GM23338 (cell line): ENCODE data around the gene CTNNA3. TPM values are rescaled to one million over a fixed set of nuclear protein-coding genes. Genes with fewer than 3 reads are reported as not detected.

Experiments
- ATAC-seq: fragments of 200-7000 bp; cut with Tn5 transposase; 3 replicates; pipeline ENCODE4 v1.9.1; 2020
- DNase-seq: peaks from one replicate; pipeline ENCODE4 v3.0.0-alpha.2; 2015; ENCODE audit warnings: low spot score
- H2AFZ ChIP-seq: fragments of 200-600 bp; sonication (generic); 2 replicates; pipeline ENCODE4 v1.8.0; 2016; ENCODE audit warnings: antibody characterized with exemption, mild to moderate bottlenecking, moderate library complexity
- H3F3A ChIP-seq: fragments of 200-600 bp; sonication (generic); replicated peaks from 2 replicates; pipeline ENCODE4 v1.8.0; 2017; ENCODE audit warnings: antibody characterized with exemption, mixed run types, low read depth
- H3K27ac ChIP-seq: fragments of 200-600 bp; sonication (generic); 2 replicates; pipeline ENCODE4 v1.6.1; 2016; ENCODE audit warnings: low read depth
- H3K27me3 ChIP-seq: fragments of 200-600 bp; sonication (generic); 2 replicates; pipeline ENCODE4 v1.8.0; 2016; ENCODE audit warnings: mild to moderate bottlenecking, mixed run types, moderate library complexity; ENCODE audit not compliant: insufficient read depth
- H3K36me3 ChIP-seq: fragments of 200-600 bp; sonication (generic); 2 replicates; pipeline ENCODE4 v1.8.0; 2016; ENCODE audit warnings: mild to moderate bottlenecking; ENCODE audit not compliant: insufficient read depth
- H3K4me1 ChIP-seq: fragments of 200-600 bp; sonication (generic); 2 replicates; pipeline ENCODE4 v1.8.0; 2016; ENCODE audit warnings: mild to moderate bottlenecking, moderate library complexity; ENCODE audit not compliant: insufficient read depth
- H3K4me2 ChIP-seq: fragments of 200-600 bp; sonication (generic); 2 replicates; pipeline ENCODE4 v1.7.1; 2017; ENCODE audit warnings: mixed run types
- H3K4me3 ChIP-seq: fragments of 200-600 bp; sonication (generic); 2 replicates; pipeline ENCODE4 v1.6.1; 2016; ENCODE audit warnings: mixed run types
- H3K79me2 ChIP-seq: fragments of 200-600 bp; sonication (generic); replicated peaks from 2 replicates; pipeline ENCODE4 v1.8.0; 2017; ENCODE audit warnings: mild to moderate bottlenecking; ENCODE audit not compliant: insufficient read depth
- H3K9me2 ChIP-seq: fragments of 200-600 bp; sonication (generic); 2 replicates; pipeline ENCODE4 v1.8.0; 2017; ENCODE audit not compliant: insufficient read depth
- H4K20me1 ChIP-seq: fragments of 200-600 bp; sonication (generic); replicated peaks from 2 replicates; pipeline ENCODE4 v1.8.0; 2017; ENCODE audit warnings: mild to moderate bottlenecking; ENCODE audit not compliant: insufficient read depth
- H3K27ac Mint-ChIP-seq: 2 replicates; pipeline ENCODE4 v1.8.0; 2020; ENCODE audit warnings: inconsistent platforms, mild to moderate bottlenecking, moderate library complexity, mixed read lengths
- H3K27me3 Mint-ChIP-seq: 3 replicates; pipeline ENCODE4 v1.8.0; 2022; ENCODE audit warnings: low read depth, mild to moderate bottlenecking, moderate library complexity, mixed read lengths, inconsistent platforms; ENCODE audit not compliant: insufficient read depth, poor library complexity
- H3K36me3 Mint-ChIP-seq: 3 replicates; pipeline ENCODE4 v1.8.0; 2021; ENCODE audit warnings: low read depth, mild to moderate bottlenecking, inconsistent platforms, moderate library complexity, mixed read lengths
- H3K4me1 Mint-ChIP-seq: 3 replicates; pipeline ENCODE4 v1.8.0; 2020; ENCODE audit warnings: mild to moderate bottlenecking, inconsistent platforms, mixed read lengths
- H3K4me3 Mint-ChIP-seq: 3 replicates; pipeline ENCODE4 v1.8.0; 2021; ENCODE audit warnings: moderate library complexity, mild to moderate bottlenecking, inconsistent platforms, mixed read lengths
- H3K9me3 Mint-ChIP-seq: 3 replicates; pipeline ENCODE4 v1.8.0; 2020; ENCODE audit warnings: moderate library complexity, mild to moderate bottlenecking, inconsistent platforms, mixed read lengths
- CREB1 ChIP-seq: fragments of 250-450 bp; sonication (Bioruptor Pico); IDR thresholded peaks from 2 replicates; pipeline ENCODE4 v1.5.0; 2020; ENCODE audit warnings: low read depth, mild to moderate bottlenecking, moderate library complexity
- CTCF ChIP-seq, 2 experiments: fragments of 200-600 bp in 1 of 2; sonication (generic) in 1 of 2; conservative IDR thresholded peaks; 2 replicates each; pipeline versions ENCODE4 v1.5.1 to v1.6.1; 2016 to 2017; ENCODE audit warnings: antibody characterized with exemption in 2 of 2, low read depth in 2 of 2, mild to moderate bottlenecking in 2 of 2, moderate library complexity in 1 of 2
- ETS1 ChIP-seq: IDR thresholded peaks from 2 replicates; pipeline ENCODE4 v1.6.1; 2016; ENCODE audit warnings: antibody characterized with exemption
- EZH2 ChIP-seq: fragments of 200-600 bp; sonication (generic); IDR thresholded peaks from one replicate; pipeline ENCODE4 v1.8.0; 2017; ENCODE audit warnings: antibody characterized with exemption, mild to moderate bottlenecking, low read depth; ENCODE audit not compliant: unreplicated experiment
- EZH2phosphoT487 ChIP-seq: fragments of 200-600 bp; sonication (generic); IDR thresholded peaks from one replicate; pipeline ENCODE4 v1.8.1; 2018; ENCODE audit warnings: antibody characterized with exemption; ENCODE audit not compliant: unreplicated experiment
- JUNB ChIP-seq: IDR thresholded peaks from one replicate; pipeline ENCODE4 v1.6.1; 2016; ENCODE audit warnings: antibody characterized with exemption; ENCODE audit not compliant: unreplicated experiment
- NANOG ChIP-seq: IDR thresholded peaks from 2 replicates; pipeline ENCODE4 v1.6.1; 2016; ENCODE audit warnings: antibody characterized with exemption, borderline replicate concordance
- POLR2AphosphoS5 ChIP-seq: IDR thresholded peaks from 2 replicates; pipeline ENCODE4 v1.6.1; 2016; ENCODE audit warnings: antibody characterized with exemption, low read depth
- REST ChIP-seq: IDR thresholded peaks from one replicate; pipeline ENCODE4 v1.6.1; 2018; ENCODE audit warnings: antibody characterized with exemption; ENCODE audit not compliant: unreplicated experiment
- STAT1 ChIP-seq: IDR thresholded peaks from one replicate; pipeline ENCODE4 v1.6.1; 2016; ENCODE audit warnings: antibody characterized with exemption; ENCODE audit not compliant: unreplicated experiment
- ZNF114 ChIP-seq: fragments of 250-450 bp; sonication (Bioruptor Pico); IDR thresholded peaks from 2 replicates; pipeline ENCODE4 v1.5.0; 2020; ENCODE audit warnings: mild to moderate bottlenecking, moderate library complexity
- ZNF331 ChIP-seq: fragments of 250-450 bp; sonication (Bioruptor Pico); IDR thresholded peaks from 2 replicates; pipeline ENCODE4 v1.5.0; 2020; ENCODE audit warnings: low read depth, mild to moderate bottlenecking, moderate library complexity
- ZNF462 ChIP-seq: fragments of 250-450 bp; sonication (Bioruptor Pico); IDR thresholded peaks from 2 replicates; pipeline ENCODE4 v1.5.0; 2020; ENCODE audit warnings: mild to moderate bottlenecking, moderate library complexity
- polyA plus RNA-seq: library from polyadenylated mRNA; unstranded; fragments of >200 nt; fragmentation: Nextera tagmentation; extraction: Ambion mirVana; gene quantifications from 2 replicates; pipeline ENCODE4 v1.2.1, GENCODE V29; 2016
- total RNA-seq: library from RNA; depleted of rRNA; stranded (reverse); fragments of >200 nt; shearing (Covaris generic); gene quantifications from 2 replicates; pipeline ENCODE4 v1.2.3, GENCODE V29; 2014

CTNNA3 gene
- total and polyA plus RNA-seq, 2 experiments from 2014 or later, result 0.71 to 3.3 TPM

GRCh38 chr10:66187053-66187733, 1508.8 kb downstream of the CTNNA3 start:
- no peaks in the 10 kb centered on the region for H3K27me3 ChIP-seq
- no peaks in the 10 kb centered on the region for H3K36me3 ChIP-seq
- Mint-ChIP-seq H3K9me3 (no peaks in the 10 kb centered on the region), H3K4me3 (no peak overlapping the region), H3K36me3 (no peaks in the 10 kb centered on the region), H3K27ac (no peak overlapping the region), H3K27me3 (no peaks in the 10 kb centered on the region), H3K4me1 (no peaks in the 10 kb centered on the region)
- no peak for DNase-seq
- no peak overlapping the region for H2AFZ ChIP-seq
- H3K4me3 ChIP-seq, result no peak overlapping the region
- no peak overlapping the region for H3K4me2 ChIP-seq
- no peaks in the 10 kb centered on the region for H4K20me1 ChIP-seq
- H3K4me1 ChIP-seq, result no peaks in the 10 kb centered on the region
- H3K9me2 ChIP-seq, result no peaks in the 10 kb centered on the region
- no peak overlapping the region for H3K27ac ChIP-seq
- no peaks in the 10 kb centered on the region for H3K79me2 ChIP-seq
- TF ChIP-seq STAT1 (no peak), JUNB (no peak), ZNF462 (no peak), CTCF (conservative IDR thresholded peaks at IDR 0.05; ENCODE audit: low read depth in 2 of 2) (no peak), POLR2AphosphoS5 (no peak), REST (no peak), ETS1 (no peak), ZNF114 (no peak), EZH2phosphoT487 (no peak), EZH2 (no peak), CREB1 (CRISPR knock-in tag) (no peak), NANOG (no peak), ZNF331 (CRISPR knock-in tag) (no peak)
- H3F3A ChIP-seq, result no peaks in the 10 kb centered on the region
- no peak for ATAC-seq
